ENCODE measurements around the gene DCST2. TPM values are rescaled to one million over a fixed set of nuclear protein-coding genes. Genes with fewer than 3 reads are reported as not detected.
A peak's percentile ranks its signal among the peaks of the same experiment; 100 is the strongest.

Gene DCST2
- polyA plus RNA-seq, 4 donors = 0.78 to 2.7 (median 1.5) TPM

- no peak for DNase-seq (ENCODE audit: low read depth in 4 of 4, low spot score in 3 of 4)
Measured at GRCh38 chr1:155070158-155070621, 36.6 kb upstream of the DCST2 start.

GRCh38 chr1:155069551-155070157 is 36.1 kb upstream of the DCST2 start:
- DNase-seq (ENCODE audit: low read depth in 4 of 4, low spot score in 3 of 4) = no peak

- DNase-seq (ENCODE audit: low read depth in 4 of 4, low spot score in 3 of 4) = no peak
Measured at GRCh38 chr1:155068599-155068998, 35.0 kb upstream of the DCST2 start.

GRCh38 chr1:155066777-155067176 is 33.2 kb upstream of the DCST2 start:
- DNase-seq (ENCODE audit: low read depth in 4 of 4, low spot score in 3 of 4) = no peak

- DNase-seq (ENCODE audit: low read depth in 4 of 4, low spot score in 3 of 4) = no peak
Measured at GRCh38 chr1:155064832-155065429, 31.4 kb upstream of the DCST2 start.

GRCh38 chr1:155064111-155064831 is 30.7 kb upstream of the DCST2 start:
- DNase-seq (ENCODE audit: low read depth in 4 of 4, low spot score in 3 of 4) = no peak

- DNase-seq (ENCODE audit: low read depth in 4 of 4, low spot score in 3 of 4) = peak in 2 of 4 donors; percentile 75 to 84
Measured at GRCh38 chr1:155063550-155064110, 30.0 kb upstream of the DCST2 start, which contains the start of gene EFNA4. EFNA4 (plus strand) TSS chr1:155063740; CDS start chr1:155063824, 84 bp downstream.

GRCh38 chr1:155062702-155063411 is 29.3 kb upstream of the DCST2 start:
- no peak for DNase-seq (ENCODE audit: low read depth in 4 of 4, low spot score in 3 of 4)

GRCh38 chr1:155062151-155062686 is 28.6 kb upstream of the DCST2 start:
- DNase-seq (ENCODE audit: low read depth in 4 of 4, low spot score in 3 of 4) = no peak

GRCh38 chr1:155061381-155062150 is 28.0 kb upstream of the DCST2 start:
- DNase-seq (ENCODE audit: low read depth in 4 of 4, low spot score in 3 of 4) = no peak

GRCh38 chr1:155060736-155061135 is 27.2 kb upstream of the DCST2 start:
- no peak for DNase-seq (ENCODE audit: low read depth in 4 of 4, low spot score in 3 of 4)

- DNase-seq (ENCODE audit: low read depth in 4 of 4, low spot score in 3 of 4) = no peak
Measured at GRCh38 chr1:155057788-155058211, 24.2 kb upstream of the DCST2 start.

GRCh38 chr1:155057104-155057503 is 23.5 kb upstream of the DCST2 start:
- no peak for DNase-seq (ENCODE audit: low read depth in 4 of 4, low spot score in 3 of 4)

- DNase-seq (ENCODE audit: low read depth in 4 of 4, low spot score in 3 of 4) = no peak
Measured at GRCh38 chr1:155053531-155054105, 20.0 kb upstream of the DCST2 start.

GRCh38 chr1:155052439-155053395 is 19.1 kb upstream of the DCST2 start:
- DNase-seq (ENCODE audit: low read depth in 4 of 4, low spot score in 3 of 4) = no peak

- no peak for DNase-seq (ENCODE audit: low read depth in 4 of 4, low spot score in 3 of 4)
Measured at GRCh38 chr1:155051777-155052398, 18.3 kb upstream of the DCST2 start.

- DNase-seq (ENCODE audit: low read depth in 4 of 4, low spot score in 3 of 4) = no peak
Measured at GRCh38 chr1:155051342-155051776, 17.8 kb upstream of the DCST2 start.

All from left renal pelvis (tissue), 4 donors.